Neural cell (in vitro differentiated cells): ENCODE data around the gene PLA2G1B. TPM values are rescaled to one million over a fixed set of nuclear protein-coding genes. Genes with fewer than 3 reads are reported as not detected.

Experiments
- H2AFZ ChIP-seq: fragments of 200-600, 300-800 bp; sonication (generic), shearing (Covaris generic); 2 replicates; pipeline ENCODE4 v1.6.0; 2014; ENCODE audit warnings: low read depth, mild to moderate bottlenecking, antibody characterized with exemption, low read length, moderate library complexity
- H3F3A ChIP-seq: fragments of 200-600 bp; shearing (Covaris generic); 2 replicates; pipeline ENCODE4 v1.6.1; 2016; ENCODE audit warnings: mild to moderate bottlenecking, moderate library complexity, mixed read lengths, antibody characterized with exemption, low read length; ENCODE audit not compliant: insufficient read depth, poor library complexity, severe bottlenecking
- H3K27ac ChIP-seq: fragments of 200-600, 300-800 bp; sonication (generic), shearing (Covaris generic); 2 replicates; pipeline ENCODE4 v1.5.1; 2014; ENCODE audit warnings: mild to moderate bottlenecking, low read length, moderate library complexity
- H3K27me3 ChIP-seq: fragments of 300-800, 200-600 bp; sonication (generic), shearing (Covaris generic); 2 replicates; pipeline ENCODE4 v1.6.0; 2014; ENCODE audit warnings: mild to moderate bottlenecking, low read depth, low read length, moderate library complexity; ENCODE audit not compliant: insufficient read depth
- H3K36me3 ChIP-seq: fragments of 300-800, 200-600 bp; sonication (generic), shearing (Covaris generic); 2 replicates; pipeline ENCODE4 v1.5.1; 2014; ENCODE audit warnings: mild to moderate bottlenecking, antibody characterized with exemption, low read length, moderate library complexity; ENCODE audit not compliant: insufficient read depth
- H3K4me2 ChIP-seq: fragments of 300-800, 200-600 bp; sonication (generic), shearing (Covaris generic); 2 replicates; pipeline ENCODE4 v1.6.0; 2014; ENCODE audit warnings: mild to moderate bottlenecking, low read length
- H3K4me3 ChIP-seq: fragments of 300-800, 200-600 bp; sonication (generic), shearing (Covaris generic); 2 replicates; pipeline ENCODE4 v1.5.1; 2014; ENCODE audit warnings: mild to moderate bottlenecking, low read length, moderate library complexity
- H3K79me2 ChIP-seq: fragments of 200-600 bp; shearing (Covaris generic); replicated peaks from 2 replicates; pipeline ENCODE4 v1.6.0; 2014; ENCODE audit warnings: mild to moderate bottlenecking, low read length, moderate library complexity; ENCODE audit not compliant: insufficient read depth
- H3K9ac ChIP-seq: fragments of 300-800, 200-600 bp; sonication (generic), shearing (Covaris generic); 2 replicates; pipeline ENCODE4 v1.6.1; 2016; ENCODE audit warnings: mild to moderate bottlenecking, low read length, mixed read lengths
- H3K9me2 ChIP-seq: fragments of 200-600 bp; shearing (Covaris generic); 2 replicates; pipeline ENCODE4 v1.6.1; 2016; ENCODE audit warnings: mild to moderate bottlenecking, low read length, mixed read lengths; ENCODE audit not compliant: insufficient read depth
- H3K9me3 ChIP-seq: fragments of 200-600, 300-800 bp; sonication (generic), shearing (Covaris generic); 2 replicates; pipeline ENCODE4 v1.6.1; 2016; ENCODE audit warnings: mild to moderate bottlenecking, mixed run types, low read length, moderate library complexity, mixed read lengths
- H4K20me1 ChIP-seq: fragments of 200-600 bp; shearing (Covaris generic); 2 replicates; pipeline ENCODE4 v1.6.1; 2016; ENCODE audit warnings: mild to moderate bottlenecking, mixed run types; ENCODE audit not compliant: insufficient read depth
- CTCF ChIP-seq: fragments of 450-650 bp; IDR thresholded peaks from 2 replicates; pipeline ENCODE4 v1.5.1; 2014; ENCODE audit warnings: antibody characterized with exemption, mild to moderate bottlenecking, moderate library complexity; ENCODE audit not compliant: poor library complexity, severe bottlenecking
- EP300 ChIP-seq: fragments of 450-650 bp; conservative IDR thresholded peaks from 2 replicates; pipeline ENCODE4 v1.6.1; 2014; ENCODE audit warnings: antibody characterized with exemption, mild to moderate bottlenecking, moderate library complexity; ENCODE audit not compliant: poor library complexity, severe bottlenecking
- EZH2 ChIP-seq: fragments of 200-600, 300-800 bp; shearing (Covaris generic), sonication (generic); IDR thresholded peaks from 2 replicates; pipeline ENCODE4 v1.6.1; 2014; ENCODE audit warnings: antibody characterized with exemption, low read length, borderline replicate concordance, mild to moderate bottlenecking; ENCODE audit not compliant: insufficient read depth, poor library complexity, severe bottlenecking
- MXI1 ChIP-seq: fragments of 450-650 bp; conservative IDR thresholded peaks from 2 replicates; pipeline ENCODE4 v1.6.1; 2014; ENCODE audit warnings: antibody characterized with exemption, mild to moderate bottlenecking; ENCODE audit not compliant: poor library complexity, severe bottlenecking
- POLR2AphosphoS5 ChIP-seq: IDR thresholded peaks from 2 replicates; pipeline ENCODE4 v1.6.1; 2012
- RAD21 ChIP-seq: fragments of 450-650 bp; conservative IDR thresholded peaks from 2 replicates; pipeline ENCODE4 v1.6.1; 2014; ENCODE audit warnings: antibody characterized with exemption, mild to moderate bottlenecking, moderate library complexity
- SMC3 ChIP-seq: fragments of 450-650 bp; conservative IDR thresholded peaks from 2 replicates; pipeline ENCODE4 v1.6.1; 2014; ENCODE audit warnings: antibody characterized with exemption, mild to moderate bottlenecking, moderate library complexity; ENCODE audit not compliant: poor library complexity
- TAF1 ChIP-seq: IDR thresholded peaks from 2 replicates; pipeline ENCODE4 v1.6.1; 2012; ENCODE audit warnings: low read depth
- polyA plus RNA-seq: library from polyadenylated mRNA; depleted of rRNA; stranded (reverse); fragments of >200 nt; gene quantifications from 2 replicates; pipeline ENCODE4 v1.2.3, GENCODE V29; 2014
- TF ChIP-seq, protein P1 (sequence below): IDR thresholded peaks from 2 replicates; pipeline ENCODE4 v1.6.1; 2012; ENCODE audit warnings: borderline replicate concordance

PLA2G1B gene
- polyA plus RNA-seq, 1 donor from 2014 or later: not detected

DNA sequence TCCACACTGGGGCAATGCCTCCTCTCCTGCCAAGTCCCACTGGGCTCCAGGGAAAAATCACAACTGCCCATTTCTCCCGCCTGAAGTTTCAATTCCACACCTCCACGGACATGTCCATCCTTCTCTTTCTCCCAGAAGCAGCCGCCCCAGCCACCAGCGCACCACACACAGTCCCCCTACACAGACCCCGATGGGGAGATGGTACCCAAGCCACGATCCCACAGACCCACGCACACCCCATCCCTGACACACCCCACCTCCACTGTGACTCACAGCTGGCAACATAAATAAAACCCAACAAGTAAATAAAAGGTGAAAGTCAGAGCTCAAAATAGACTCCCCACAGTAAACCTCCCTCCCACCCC, 38.7 kb upstream of the PLA2G1B start:
- Histone ChIP-seq H3K79me2 (peaks cover 60% of the 10 kb centered on the region), H3K9me3 (no peaks in the 10 kb centered on the region), H3K4me2 (peak overlapping the region; percentile 99), H2AFZ (no peak overlapping the region), H3K27ac (peak overlapping the region; percentile 77), H3K36me3 (peaks cover 4% of the 10 kb centered on the region), H3K27me3 (no peaks in the 10 kb centered on the region), H3K9ac (peak overlapping the region; percentile 91), H3K9me2 (no peaks in the 10 kb centered on the region), H3F3A (peaks cover 15% of the 10 kb centered on the region), H4K20me1 (no peaks in the 10 kb centered on the region), H3K4me3 (peak overlapping the region; percentile 80)
- TF ChIP-seq SMC3 (no peak), RAD21 (no peak), POLR2AphosphoS5 (no peak), MXI1 (no peak), CTCF (no peak), TAF1 (no peak), EP300 (no peak), EZH2 (no peak)
- TF ChIP-seq, protein P1, sequence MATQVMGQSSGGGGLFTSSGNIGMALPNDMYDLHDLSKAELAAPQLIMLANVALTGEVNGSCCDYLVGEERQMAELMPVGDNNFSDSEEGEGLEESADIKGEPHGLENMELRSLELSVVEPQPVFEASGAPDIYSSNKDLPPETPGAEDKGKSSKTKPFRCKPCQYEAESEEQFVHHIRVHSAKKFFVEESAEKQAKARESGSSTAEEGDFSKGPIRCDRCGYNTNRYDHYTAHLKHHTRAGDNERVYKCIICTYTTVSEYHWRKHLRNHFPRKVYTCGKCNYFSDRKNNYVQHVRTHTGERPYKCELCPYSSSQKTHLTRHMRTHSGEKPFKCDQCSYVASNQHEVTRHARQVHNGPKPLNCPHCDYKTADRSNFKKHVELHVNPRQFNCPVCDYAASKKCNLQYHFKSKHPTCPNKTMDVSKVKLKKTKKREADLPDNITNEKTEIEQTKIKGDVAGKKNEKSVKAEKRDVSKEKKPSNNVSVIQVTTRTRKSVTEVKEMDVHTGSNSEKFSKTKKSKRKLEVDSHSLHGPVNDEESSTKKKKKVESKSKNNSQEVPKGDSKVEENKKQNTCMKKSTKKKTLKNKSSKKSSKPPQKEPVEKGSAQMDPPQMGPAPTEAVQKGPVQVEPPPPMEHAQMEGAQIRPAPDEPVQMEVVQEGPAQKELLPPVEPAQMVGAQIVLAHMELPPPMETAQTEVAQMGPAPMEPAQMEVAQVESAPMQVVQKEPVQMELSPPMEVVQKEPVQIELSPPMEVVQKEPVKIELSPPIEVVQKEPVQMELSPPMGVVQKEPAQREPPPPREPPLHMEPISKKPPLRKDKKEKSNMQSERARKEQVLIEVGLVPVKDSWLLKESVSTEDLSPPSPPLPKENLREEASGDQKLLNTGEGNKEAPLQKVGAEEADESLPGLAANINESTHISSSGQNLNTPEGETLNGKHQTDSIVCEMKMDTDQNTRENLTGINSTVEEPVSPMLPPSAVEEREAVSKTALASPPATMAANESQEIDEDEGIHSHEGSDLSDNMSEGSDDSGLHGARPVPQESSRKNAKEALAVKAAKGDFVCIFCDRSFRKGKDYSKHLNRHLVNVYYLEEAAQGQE: no peak

GRCh38 chr12:120365675-120366340, 38.2 kb upstream of the PLA2G1B start:
- H3K36me3 ChIP-seq: peaks cover 4% of the 10 kb centered on the region
- no peaks in the 10 kb centered on the region for H4K20me1 ChIP-seq
- no peak overlapping the region for H3K4me2 ChIP-seq
- no peak for TF ChIP-seq MXI1
- no peak for TF ChIP-seq TAF1
- TF ChIP-seq POLR2AphosphoS5: no peak
- TF ChIP-seq RAD21: no peak
- no peak for TF ChIP-seq EP300
- no peak for TF ChIP-seq SMC3
- TF ChIP-seq, protein P1: no peak
- no peak for TF ChIP-seq CTCF
- no peak for TF ChIP-seq EZH2
- H3K4me3 ChIP-seq: peak overlapping the region; percentile 80
- H3K27ac ChIP-seq: no peak overlapping the region
- H3K9me2 ChIP-seq: no peaks in the 10 kb centered on the region
- H3K27me3 ChIP-seq: no peaks in the 10 kb centered on the region
- H2AFZ ChIP-seq: no peak overlapping the region
- peak overlapping the region; percentile 91 for H3K9ac ChIP-seq
- no peaks in the 10 kb centered on the region for H3K9me3 ChIP-seq
- peaks cover 15% of the 10 kb centered on the region for H3F3A ChIP-seq
- peaks cover 65% of the 10 kb centered on the region for H3K79me2 ChIP-seq
